ENCODE measurements around the gene TNS1.

Gene TNS1

GRCh38 chr2:218028562-218029348 is 26.0 kb upstream of the TNS1 start:
- DNase-seq (ENCODE audit: low read depth in 1 of 2, low spot score in 1 of 2), result no peak
- no peak for TF ChIP-seq REST (IDR thresholded peaks at IDR 0.05; ENCODE audit: insufficient replicate concordance, low read depth)
- no peak for TF ChIP-seq POLR2AphosphoS5 (IDR thresholded peaks at IDR 0.05; ENCODE audit: low read depth)
- TF ChIP-seq CTCF (IDR thresholded peaks at IDR 0.05; ENCODE audit: insufficient read depth, low read length), result no peak
- TF ChIP-seq SPI1 (IDR thresholded peaks at IDR 0.05; ENCODE audit: borderline replicate concordance, low read depth), result no peak
- TF ChIP-seq GABPA (IDR thresholded peaks at IDR 0.05; ENCODE audit: low read depth), result no peak
- Histone ChIP-seq H3K27me3 (ENCODE audit: insufficient read depth, poor library complexity, severe bottlenecking) (no peaks in the 10 kb centered on the region), H3K4me3 (replicated peaks; ENCODE audit: insufficient read depth, low read length) (no peak overlapping the region), H3K27ac (replicated peaks) (no peak overlapping the region)

- TF ChIP-seq SPI1 (IDR thresholded peaks at IDR 0.05; ENCODE audit: borderline replicate concordance, low read depth), result no peak
- TF ChIP-seq REST (IDR thresholded peaks at IDR 0.05; ENCODE audit: insufficient replicate concordance, low read depth), result no peak
- TF ChIP-seq GABPA (IDR thresholded peaks at IDR 0.05; ENCODE audit: low read depth), result no peak
- TF ChIP-seq CTCF (IDR thresholded peaks at IDR 0.05; ENCODE audit: insufficient read depth, low read length), result no peak
- no peak for TF ChIP-seq POLR2AphosphoS5 (IDR thresholded peaks at IDR 0.05; ENCODE audit: low read depth)
- DNase-seq (ENCODE audit: low read depth in 1 of 2, low spot score in 1 of 2), result no peak
- H3K27me3 ChIP-seq (ENCODE audit: insufficient read depth, poor library complexity, severe bottlenecking), result no peaks in the 10 kb centered on the region
Measured at GRCh38 chr2:218028189-218028495, 25.3 kb upstream of the TNS1 start.

GRCh38 chr2:218027426-218028188 is 24.8 kb upstream of the TNS1 start:
- DNase-seq (ENCODE audit: low read depth in 1 of 2, low spot score in 1 of 2), result no peak
- Histone ChIP-seq H3K4me3 (replicated peaks; ENCODE audit: insufficient read depth, low read length) (no peak overlapping the region), H3K27me3 (ENCODE audit: insufficient read depth, poor library complexity, severe bottlenecking) (no peaks in the 10 kb centered on the region), H3K27ac (replicated peaks) (no peak overlapping the region)
- TF ChIP-seq REST (IDR thresholded peaks at IDR 0.05; ENCODE audit: insufficient replicate concordance, low read depth) (no peak), CTCF (IDR thresholded peaks at IDR 0.05; ENCODE audit: insufficient read depth, low read length) (no peak), POLR2AphosphoS5 (IDR thresholded peaks at IDR 0.05; ENCODE audit: low read depth) (no peak), GABPA (IDR thresholded peaks at IDR 0.05; ENCODE audit: low read depth) (no peak), SPI1 (IDR thresholded peaks at IDR 0.05; ENCODE audit: borderline replicate concordance, low read depth) (no peak)

More at GRCh38 chr2:218028189-218028495, 25.3 kb upstream of the TNS1 start:
- H3K27ac ChIP-seq (replicated peaks), result no peak overlapping the region
- H3K4me3 ChIP-seq (replicated peaks; ENCODE audit: insufficient read depth, low read length), result no peak overlapping the region
